GM19467 (cell line): ENCODE data around the gene DENND1A.

Experiments used
- ATAC-seq: cut with Tn5 transposase; IDR thresholded peaks from one replicate; pipeline ENCODE4 v1.9.1; 2021; ENCODE audit warnings: mild to moderate bottlenecking, moderate library complexity; ENCODE audit not compliant: unreplicated experiment

Gene DENND1A

DNA sequence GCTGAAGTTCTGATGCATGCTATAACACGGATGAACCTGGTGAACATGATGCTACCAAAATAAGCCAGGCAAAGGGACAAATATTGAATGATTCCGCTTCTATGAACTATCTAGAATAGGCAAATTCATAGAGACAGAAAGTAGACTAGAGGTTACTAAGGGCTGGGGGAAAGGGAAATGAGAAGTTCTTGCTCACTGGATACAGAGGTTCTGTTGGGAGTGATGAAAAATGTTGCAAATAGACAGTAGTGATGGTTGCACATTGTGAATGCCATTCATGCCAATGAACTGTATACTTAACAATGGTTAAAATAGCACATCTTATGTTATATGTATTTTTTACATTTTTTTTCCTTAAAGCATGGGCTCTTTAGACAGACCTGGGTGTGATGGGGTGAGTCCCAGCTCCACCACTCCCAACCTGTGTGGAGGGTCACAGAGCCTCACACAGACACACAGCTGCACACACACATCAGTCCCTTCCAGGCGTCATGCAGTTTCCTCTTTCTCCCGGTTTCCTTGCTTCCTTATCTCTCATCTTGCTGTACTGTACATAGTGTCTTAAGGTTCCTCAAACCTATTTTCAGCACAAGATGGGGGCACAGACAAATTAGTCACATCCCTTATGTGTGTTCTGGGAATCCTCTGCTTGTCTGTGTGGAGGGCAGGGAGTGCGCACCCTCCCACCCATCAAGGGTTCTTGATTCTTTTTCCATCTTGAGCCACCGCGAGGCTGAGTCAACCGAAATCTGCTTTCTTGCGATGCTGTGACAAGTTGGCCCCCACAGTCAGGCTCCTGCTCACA lies 381.0 kb downstream of the DENND1A start:
- no peak for ATAC-seq

DNA sequence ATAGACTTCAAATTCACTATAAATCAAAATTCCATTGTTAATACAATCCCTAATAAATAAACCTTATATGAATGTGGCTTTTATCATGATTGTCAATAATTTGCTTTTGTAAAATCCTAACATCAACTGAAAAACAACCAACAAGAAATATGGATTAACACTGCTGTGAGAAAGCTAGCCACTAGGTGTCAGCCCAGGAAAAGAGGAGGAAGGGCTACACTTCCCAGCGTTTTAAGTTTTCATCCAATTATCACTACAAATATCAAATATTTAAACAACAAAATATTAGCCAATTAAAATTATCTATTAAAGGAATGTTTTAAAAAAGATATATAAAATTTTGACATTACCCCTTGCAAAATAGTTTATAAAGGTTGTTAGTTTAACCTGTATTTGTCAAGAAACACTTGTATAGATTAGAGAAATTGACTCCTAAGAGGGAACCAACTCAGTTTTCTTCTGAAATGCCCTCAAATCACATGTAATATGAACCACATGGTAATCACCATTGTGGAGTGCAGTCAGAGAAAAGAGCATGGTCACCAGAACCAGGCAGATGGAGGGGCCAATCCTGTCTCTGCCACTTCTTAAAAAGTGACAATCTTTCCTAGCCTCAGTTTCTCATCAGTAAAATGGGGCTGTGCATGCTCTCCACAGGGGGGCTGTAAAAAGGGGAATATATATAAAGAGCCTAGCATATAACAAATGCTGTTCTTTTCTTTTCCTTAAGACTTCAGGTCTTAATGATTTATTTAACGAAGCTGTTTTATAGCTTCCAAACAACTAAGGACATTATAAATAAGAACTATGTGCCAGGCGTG lies 385.7 kb downstream of the DENND1A start:
- ATAC-seq: no peak

DNA sequence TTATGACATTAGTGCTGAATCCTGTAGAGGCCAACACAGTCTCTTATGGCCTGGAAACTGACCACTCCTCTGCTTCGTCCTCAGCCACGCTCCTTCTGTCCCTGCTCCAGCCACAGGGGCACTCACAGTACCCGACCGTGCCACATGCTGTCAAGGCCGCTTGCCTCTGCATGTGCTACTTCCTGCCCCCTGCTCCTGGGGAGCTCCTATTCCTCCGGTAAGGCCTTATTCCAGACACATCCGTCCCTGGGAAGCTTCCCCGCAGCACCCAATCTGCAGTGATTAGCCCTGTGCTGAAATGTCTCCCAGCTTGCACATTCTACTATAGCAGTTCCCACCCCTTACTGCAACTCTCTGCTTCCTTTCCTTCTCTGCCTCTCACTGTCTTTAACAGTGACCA lies 386.4 kb downstream of the DENND1A start:
- no peak for ATAC-seq

DNA sequence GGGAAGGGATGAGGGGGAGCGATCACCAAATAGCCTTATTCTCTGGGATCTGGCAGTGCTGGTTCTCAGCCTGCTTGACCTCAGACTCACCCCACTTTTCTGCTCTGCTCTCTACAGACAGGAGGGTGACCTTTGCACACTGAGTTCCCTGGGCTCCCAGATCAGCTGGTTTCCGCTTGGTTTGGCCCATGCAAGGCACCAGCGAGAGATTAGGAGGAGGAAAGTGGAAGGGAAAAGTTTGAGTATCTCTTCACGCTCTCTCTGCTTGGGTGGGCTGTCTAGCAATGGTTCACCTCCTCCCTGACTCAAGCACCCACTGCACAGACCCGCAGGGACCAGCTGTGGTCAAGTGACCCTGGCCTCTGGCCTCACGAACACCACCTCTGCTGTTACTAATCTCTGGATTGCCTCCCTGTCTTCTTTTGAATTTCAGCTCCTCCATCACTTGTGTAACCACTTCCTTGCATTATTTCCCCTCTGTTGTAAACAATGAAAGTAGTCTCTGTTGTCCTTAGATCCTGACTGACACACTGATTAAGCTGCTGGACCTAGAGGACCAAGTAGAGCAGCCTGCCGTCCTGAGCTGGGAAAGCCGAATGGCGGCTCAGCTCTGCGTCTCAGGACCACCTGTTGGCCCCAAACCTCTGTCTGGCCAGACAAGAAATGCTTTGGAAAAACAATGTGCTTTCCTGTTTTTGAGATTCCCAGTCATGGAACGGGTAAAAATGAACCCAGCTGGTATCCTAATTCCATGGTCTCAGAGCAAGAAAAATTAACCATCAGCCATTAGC lies 387.3 kb downstream of the DENND1A start:
- ATAC-seq: no peak

DNA sequence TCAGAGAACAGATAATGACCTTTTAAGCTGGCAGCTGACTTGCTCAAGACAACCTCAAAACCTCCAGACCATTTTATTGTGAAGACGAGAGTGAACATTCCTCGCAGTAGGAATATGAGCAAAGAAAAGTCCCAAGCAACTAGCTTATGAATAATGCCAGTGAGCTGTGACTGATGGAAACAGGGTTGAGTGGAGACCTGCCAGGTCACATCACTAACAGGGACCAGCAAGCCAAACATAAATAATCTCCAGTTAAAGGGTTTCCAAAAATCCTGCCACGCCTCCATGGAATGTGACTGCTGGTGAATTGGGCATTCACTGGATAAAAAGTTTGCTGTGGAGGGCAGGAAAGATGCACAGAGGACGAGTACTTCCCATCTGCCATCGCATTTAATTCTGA lies 388.5 kb downstream of the DENND1A start:
- ATAC-seq: no peak

DNA sequence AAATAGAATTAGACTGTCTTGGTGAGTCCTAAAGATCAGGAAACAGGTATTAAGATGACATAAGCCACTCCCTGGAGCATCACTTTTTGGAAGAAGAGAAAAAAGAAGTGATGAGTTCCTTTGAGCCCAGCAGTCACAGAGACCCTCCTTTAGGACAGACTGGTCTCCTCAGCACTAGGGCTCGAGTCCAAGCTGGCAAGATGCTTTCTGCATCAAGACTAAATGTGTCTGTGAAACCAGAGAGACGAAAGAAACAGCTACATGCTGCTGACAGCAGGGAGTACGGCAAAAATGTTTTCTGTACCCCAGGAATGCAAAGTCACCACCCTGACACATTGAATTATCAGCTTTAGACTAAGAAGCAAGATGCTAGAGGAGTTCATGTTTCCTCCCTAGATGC lies 389.5 kb downstream of the DENND1A start:
- no peak for ATAC-seq

DNA sequence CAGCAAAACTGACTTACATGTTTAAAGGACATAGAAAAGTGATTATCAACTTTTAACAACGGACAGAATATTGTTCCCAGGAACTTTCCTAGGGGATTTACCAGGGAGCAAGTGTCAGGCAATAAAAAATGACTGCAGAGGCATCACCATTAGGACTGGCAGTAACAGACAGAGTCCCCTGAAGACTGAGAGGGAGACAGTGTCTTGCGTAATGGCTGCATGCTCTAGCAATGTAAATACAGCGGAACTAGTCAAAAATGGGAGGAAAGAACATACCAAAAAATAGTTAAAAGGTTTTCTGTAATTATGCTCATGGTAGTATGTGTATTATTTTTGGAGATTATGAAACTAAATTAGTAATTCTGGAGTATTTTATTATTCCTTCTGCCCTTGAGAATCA lies 392.1 kb downstream of the DENND1A start:
- no peak for ATAC-seq

DNA sequence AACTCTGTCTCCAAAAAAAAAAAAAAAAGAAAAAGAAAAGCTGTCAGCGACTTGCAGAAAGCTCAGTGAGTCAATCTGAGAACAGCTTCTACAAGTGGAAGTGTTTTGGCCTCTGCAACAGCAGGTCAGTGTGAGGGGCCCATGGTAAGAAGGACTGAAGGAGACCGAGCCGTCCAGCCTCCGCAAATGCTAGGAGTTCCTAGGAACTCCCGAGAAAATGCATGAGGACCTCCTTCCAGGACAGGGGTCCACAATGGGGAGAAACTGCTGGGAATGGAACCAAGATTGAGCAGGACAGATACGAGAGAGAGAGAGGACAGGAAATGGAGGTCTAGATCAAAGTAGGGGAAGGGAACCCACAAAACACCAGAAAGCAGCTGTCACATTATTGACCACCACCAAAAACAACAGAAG lies 393.5 kb downstream of the DENND1A start:
- no peak for ATAC-seq

DNA sequence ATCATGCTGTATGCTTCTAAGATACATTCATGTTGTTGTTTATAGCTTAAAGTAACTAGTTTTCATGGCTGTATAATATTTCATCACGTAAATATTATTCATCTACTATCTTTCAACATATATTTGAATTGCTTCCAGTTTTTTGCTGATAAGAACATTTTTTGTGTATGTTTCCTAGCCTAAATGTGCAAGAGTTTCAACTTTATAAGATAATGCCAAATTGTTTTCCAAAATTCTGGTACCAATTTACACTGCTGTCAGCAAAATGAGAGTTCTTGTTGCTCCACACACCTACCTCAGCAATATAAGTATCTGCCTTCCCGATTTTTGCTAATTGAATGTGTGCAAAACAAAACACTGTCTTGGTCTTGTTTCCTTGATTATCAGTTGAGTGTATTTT lies 395.6 kb downstream of the DENND1A start:
- ATAC-seq: no peak

DNA sequence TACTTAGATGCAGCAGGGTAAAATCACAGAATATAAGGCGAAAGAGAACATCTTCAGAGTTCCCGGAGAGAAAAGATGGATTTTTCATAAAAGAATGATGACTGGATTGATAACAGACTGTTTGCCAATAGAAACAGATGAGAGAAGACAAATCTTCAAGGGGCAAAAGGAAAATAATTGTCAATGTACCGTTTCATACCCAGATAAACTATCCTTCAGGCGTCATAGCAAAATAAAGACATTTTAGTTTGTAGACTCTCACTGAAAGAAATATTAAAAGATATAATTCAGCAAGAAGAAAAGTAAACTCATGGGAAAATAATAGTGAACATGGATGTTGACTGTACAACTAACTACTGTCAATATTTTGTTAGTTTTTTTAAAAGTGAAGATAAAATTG lies 399.7 kb downstream of the DENND1A start:
- ATAC-seq: no peak

DNA sequence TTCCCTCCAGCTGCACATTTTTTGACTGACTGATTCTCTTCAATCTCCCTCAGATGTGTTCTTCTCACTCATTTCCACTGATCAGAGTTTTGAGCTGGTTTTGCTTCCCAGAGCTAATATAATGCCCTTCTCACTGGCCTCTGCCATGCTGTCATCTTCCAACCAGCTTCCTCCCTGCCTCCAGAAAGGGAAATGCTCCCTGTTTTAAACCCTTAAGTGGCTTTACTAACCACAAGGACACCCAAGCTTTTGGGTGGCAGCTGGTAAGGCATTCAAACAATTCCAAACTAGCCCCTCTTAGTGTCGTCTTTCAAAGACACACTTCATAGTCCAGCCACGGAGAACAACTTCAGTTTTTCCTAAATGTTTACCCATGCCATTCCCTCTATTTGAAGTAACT lies 401.4 kb downstream of the DENND1A start:
- ATAC-seq: no peak

DNA sequence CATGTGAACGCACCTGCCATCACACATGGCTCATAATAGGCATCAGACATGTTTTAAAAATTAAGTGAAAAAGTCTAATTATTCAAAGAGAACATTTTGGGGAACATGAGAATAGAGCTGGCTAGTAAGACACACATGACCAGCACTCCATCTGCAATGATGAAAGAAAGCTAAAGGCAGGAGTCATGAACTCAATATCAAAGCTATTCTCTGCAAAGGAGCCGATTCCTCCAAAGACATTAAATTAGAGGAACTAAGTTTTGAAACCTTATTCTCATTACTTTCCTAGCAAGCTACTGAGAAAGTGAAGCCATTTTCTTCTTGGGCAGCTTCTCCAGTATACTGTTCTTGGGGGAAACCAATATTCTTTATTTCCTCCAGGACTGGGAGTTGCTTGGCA lies 401.9 kb downstream of the DENND1A start:
- ATAC-seq: no peak

DNA sequence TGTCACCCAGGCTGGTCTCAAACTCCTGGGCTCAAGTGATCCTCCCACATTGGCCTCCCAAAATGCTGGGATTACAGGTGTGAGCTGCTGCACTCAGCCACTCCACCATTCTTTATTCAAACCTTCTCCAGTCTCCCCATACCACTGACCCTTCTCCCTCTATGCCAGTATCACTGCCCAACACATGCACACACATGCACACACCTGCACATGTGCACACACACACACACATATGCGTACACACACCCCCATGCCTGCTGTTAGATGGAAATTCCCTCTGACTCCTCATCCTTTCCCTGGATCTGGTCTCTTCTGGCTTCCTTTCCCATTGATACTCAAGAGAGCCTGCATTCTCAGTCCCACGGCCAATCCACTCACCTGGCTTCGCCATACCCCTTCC lies 404.0 kb downstream of the DENND1A start:
- no peak for ATAC-seq

DNA sequence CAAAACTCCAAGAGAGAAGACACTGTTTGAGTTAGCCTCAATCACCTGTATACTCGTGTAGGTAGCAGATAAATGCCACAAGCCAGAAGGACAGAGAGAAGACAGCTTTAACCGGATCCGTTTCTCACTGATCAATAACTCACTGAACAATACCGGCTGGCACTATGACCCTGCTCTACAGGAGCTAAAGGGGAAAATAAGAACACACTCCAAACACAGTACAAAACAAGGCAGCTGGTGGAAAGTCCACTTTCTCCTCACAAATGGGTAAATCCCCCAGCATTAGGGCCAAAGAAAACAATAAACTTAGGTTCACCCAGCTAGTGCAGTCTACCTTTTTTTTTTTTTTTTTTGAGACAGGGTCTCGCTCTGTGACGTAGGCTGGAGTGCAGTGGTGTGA lies 404.5 kb downstream of the DENND1A start:
- ATAC-seq: no peak

DNA sequence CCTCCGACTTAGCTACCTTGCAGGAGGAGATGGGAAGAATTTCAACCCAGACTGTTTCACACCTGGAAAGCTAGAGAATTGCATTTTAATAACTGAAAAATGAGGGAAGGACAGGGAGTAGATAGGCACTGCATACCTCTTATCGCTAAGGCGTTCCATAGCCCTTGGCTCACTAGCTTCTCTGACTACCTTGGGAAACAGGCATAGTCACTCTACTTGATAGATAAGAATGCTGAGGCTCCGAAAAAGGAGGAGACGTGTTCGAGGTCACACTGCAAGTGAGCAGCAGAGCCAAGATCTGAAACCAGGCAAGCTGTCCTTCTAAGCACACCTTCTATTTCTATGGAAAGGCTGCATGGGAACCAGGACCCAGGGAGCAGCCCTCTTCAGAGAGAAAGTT lies 405.1 kb downstream of the DENND1A start:
- no peak for ATAC-seq

DNA sequence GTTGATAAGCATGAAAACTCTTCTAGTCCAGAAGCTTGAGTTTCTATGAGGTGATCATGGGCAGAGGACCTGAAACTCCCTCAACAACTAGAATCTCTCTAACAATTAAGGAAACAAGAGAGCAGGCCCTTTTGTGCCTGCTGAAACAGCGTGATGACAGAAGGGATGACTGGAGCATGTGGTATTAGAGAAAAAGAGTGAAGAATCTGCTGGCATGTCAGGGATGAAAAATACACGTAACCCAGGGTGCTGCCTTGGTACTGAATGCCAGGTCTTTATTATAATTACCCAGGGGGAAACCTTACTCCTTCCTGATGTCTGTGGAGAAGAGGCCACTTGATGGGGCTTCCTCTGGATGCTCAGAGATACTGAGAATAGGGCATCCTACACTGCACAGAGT lies 406.1 kb downstream of the DENND1A start:
- no peak for ATAC-seq

DNA sequence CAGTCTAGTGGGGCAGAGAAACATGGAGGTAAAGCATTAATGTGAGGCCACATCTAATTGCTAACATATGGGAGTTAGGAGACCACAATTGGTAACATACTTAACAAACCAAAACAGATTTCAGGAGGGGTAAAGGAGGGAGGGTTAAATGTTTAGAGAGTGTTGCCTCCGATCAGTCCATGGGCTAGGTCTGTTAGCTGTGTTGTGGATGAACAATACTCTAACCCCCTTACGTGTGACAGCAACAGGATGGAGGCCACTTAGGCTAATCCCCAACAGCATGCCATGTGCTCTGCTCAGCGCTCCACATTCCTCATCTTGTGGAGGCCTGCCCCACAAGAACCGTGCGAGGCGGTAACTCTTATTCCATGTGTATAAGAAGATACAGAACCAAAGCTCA lies 406.9 kb downstream of the DENND1A start:
- no peak for ATAC-seq

DNA sequence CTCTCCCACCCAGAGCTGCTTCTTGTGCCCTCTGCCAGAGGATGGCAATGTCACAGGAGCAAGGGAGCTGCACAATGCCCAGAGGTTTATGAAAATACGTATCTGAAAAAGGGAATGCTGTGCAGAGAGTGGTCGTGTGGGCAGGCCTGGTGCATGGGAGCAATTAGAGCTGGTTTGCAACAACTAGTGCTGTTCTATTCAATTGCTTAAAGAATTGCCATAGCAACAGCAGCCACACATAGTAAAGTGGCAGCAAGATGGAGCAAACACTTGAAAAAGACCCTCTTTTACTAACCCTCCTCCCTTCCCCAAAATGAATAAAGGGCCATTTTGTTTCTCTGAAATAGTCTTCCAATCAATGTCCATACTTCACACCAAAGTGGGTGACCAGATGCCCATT lies 407.7 kb downstream of the DENND1A start:
- no peak for ATAC-seq

DNA sequence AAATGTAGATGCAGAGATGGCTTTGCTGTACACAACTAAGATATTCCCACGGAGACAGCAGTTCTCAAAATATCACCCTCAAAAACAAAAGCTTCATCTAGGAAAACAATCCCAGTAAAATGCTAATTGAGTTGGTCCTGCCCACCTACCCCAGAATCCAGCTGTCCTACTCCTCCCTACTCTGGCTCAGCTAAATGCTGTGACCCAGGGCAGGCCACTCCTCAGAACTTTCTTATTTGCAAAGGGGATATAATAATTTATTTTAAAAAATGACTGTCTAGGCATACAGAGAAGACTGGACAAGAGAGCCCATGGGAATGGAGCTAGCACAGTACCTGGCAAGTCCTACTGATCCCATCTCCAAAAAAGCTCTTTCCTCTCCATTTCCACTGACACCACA lies 411.6 kb downstream of the DENND1A start:
- ATAC-seq: no peak

DNA sequence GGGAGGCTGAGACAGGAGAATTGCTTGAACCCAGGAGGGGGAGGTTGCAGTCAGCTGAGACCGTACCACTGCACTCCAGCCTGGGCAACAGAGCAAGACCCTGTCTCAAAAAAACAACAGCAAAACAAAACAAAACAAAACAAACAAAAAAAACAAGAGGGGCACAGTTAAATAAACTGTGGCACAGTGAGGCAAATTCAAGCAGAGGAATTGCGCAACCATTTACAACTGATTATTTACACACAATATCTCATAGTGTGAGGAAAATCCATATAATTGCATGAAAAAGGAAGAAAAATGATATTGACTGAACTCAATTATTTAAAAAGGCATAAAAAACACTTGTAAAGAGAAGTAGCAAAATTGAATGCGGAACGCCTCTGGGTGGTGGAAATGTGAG lies 412.4 kb downstream of the DENND1A start:
- ATAC-seq: no peak

DNA sequence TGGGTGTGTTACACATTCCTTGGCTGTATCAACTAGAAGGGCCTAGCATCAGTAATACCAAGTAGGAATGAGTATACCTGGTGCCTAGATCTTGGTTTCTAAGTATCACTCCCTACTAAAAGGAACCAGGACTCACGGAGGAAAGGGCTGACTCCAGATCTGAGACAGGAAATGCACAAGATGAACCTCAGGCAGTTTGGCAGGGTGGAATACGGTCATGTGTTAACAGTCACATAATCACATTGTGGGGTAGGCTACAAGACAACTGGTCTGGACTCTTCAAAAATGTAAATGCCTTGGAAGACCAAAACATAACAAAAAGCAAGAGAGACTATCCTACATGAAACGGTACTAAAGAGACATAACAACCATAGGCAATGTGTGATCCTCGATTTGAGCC lies 415.2 kb downstream of the DENND1A start:
- ATAC-seq: no peak

DNA sequence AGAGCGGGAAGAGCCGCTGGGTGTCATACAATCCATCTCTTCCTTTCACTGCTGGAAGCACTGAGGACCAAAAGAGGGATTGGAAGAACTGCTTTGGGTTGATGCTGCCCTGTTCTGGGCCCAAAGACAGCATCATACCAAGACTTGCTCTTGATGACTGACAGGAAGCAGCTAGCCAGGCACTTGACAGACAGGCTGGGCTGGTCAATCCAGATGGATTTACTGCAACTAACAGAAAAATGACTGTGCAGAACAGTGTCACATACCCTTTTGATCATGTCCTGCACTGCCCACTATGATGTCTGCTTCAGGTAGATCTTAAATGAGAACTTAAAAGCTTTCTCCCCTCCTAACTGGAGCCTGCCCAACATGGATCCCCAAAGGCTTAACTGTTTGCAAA lies 416.4 kb downstream of the DENND1A start:
- ATAC-seq: no peak
